WTC11 (cell line): ENCODE measurements around the gene BCL11B. TPM values are rescaled to one million over a fixed set of nuclear protein-coding genes. Genes with fewer than 3 reads are reported as not detected.
"Not testable (repeated sequence)": the region's sequence is repeated elsewhere in the genome, so short reads cannot be mapped to it uniquely, and the experiment has no call there.

Source experiments
- ATAC-seq: fragments of 200-7000 bp; cut with Tn5 transposase; 2 replicates; pipeline ENCODE4 v1.10.0; 2021; ENCODE audit warnings: mild to moderate bottlenecking, moderate library complexity
- CTCF ChIA-PET: fragments of 300-600 bp; sonication (Branson Sonifier 250); formaldehyde crosslinking; loops from one replicate; lab custom pipeline; 2021; ENCODE audit warnings: antibody characterized with exemption; lab: Charles Lee
- POLR2A ChIA-PET: fragments of 350-600 bp; sonication (Branson Sonifier 250); formaldehyde crosslinking; loops from one replicate; lab custom pipeline; 2021; ENCODE audit warnings: antibody characterized with exemption; lab: Charles Lee
- DNase-seq: peaks from one replicate; pipeline ENCODE4 v3.0.0; 2021; ENCODE audit warnings: low spot score
- H3K27ac Mint-ChIP-seq: 2 replicates; pipeline ENCODE4 v1.8.0; 2021; ENCODE audit warnings: mixed read lengths
- H3K27me3 Mint-ChIP-seq: 2 replicates; pipeline ENCODE4 v1.8.0; 2021; ENCODE audit warnings: low read depth, mild to moderate bottlenecking, moderate library complexity, mixed read lengths
- H3K36me3 Mint-ChIP-seq: 2 replicates; pipeline ENCODE4 v1.8.0; 2021; ENCODE audit warnings: mixed read lengths
- H3K4me1 Mint-ChIP-seq: 2 replicates; pipeline ENCODE4 v1.8.0; 2022; ENCODE audit warnings: mixed read lengths
- H3K4me3 Mint-ChIP-seq: 2 replicates; pipeline ENCODE4 v1.8.0; 2021; ENCODE audit warnings: mild to moderate bottlenecking, moderate library complexity, mixed read lengths
- H3K9me3 Mint-ChIP-seq: 2 replicates; pipeline ENCODE4 v1.8.0; 2021; ENCODE audit warnings: mixed read lengths
- ARID4B ChIP-seq: sonication (generic); formaldehyde crosslinking; IDR thresholded peaks from 2 replicates; pipeline ENCODE4 v1.8.0; 2023; ENCODE audit warnings: missing genetic modification reagents, mild to moderate bottlenecking, borderline replicate concordance
- E2F5 ChIP-seq: sonication (generic); formaldehyde crosslinking; IDR thresholded peaks from 2 replicates; pipeline ENCODE4 v1.8.1; 2022; ENCODE audit warnings: mild to moderate bottlenecking, moderate library complexity, missing genetic modification reagents
- ESRRA ChIP-seq: sonication (generic); formaldehyde crosslinking; IDR thresholded peaks from 2 replicates; pipeline ENCODE4 v1.8.1; 2022; ENCODE audit warnings: mild to moderate bottlenecking, missing genetic modification reagents, borderline replicate concordance
- FOXJ3 ChIP-seq: sonication (generic); formaldehyde crosslinking; IDR thresholded peaks from 2 replicates; pipeline ENCODE4 v1.9.0; 2021; ENCODE audit warnings: missing genetic modification reagents, mild to moderate bottlenecking, borderline replicate concordance
- FOXP1 ChIP-seq: sonication (generic); formaldehyde crosslinking; IDR thresholded peaks from 2 replicates; pipeline ENCODE4 v1.8.0; 2022; ENCODE audit warnings: missing genetic modification reagents, mild to moderate bottlenecking, moderate library complexity, borderline replicate concordance
- GRHL2 ChIP-seq: fragments of 250-450 bp; sonication (Bioruptor Pico); IDR thresholded peaks from 2 replicates; pipeline ENCODE4 v1.8.0; 2022; ENCODE audit warnings: mild to moderate bottlenecking, moderate library complexity; ENCODE audit not compliant: insufficient replicate concordance, severe bottlenecking
- GTF2I ChIP-seq: fragments of 250-450 bp; sonication (Bioruptor Pico); conservative IDR thresholded peaks from 2 replicates; pipeline ENCODE4 v1.4.0; 2021; ENCODE audit warnings: mild to moderate bottlenecking
- MAX ChIP-seq: sonication (generic); formaldehyde crosslinking; IDR thresholded peaks from 2 replicates; pipeline ENCODE4 v1.8.0; 2022; ENCODE audit warnings: mild to moderate bottlenecking, missing genetic modification reagents
- MXD4 ChIP-seq: fragments of 250-450 bp; sonication (Bioruptor Pico); IDR thresholded peaks from 2 replicates; pipeline ENCODE4 v1.8.0; 2021; ENCODE audit warnings: mild to moderate bottlenecking, moderate library complexity, borderline replicate concordance
- NR2C2 ChIP-seq: sonication (generic); formaldehyde crosslinking; IDR thresholded peaks from 2 replicates; pipeline ENCODE4 v1.8.0; 2022; ENCODE audit warnings: mild to moderate bottlenecking, missing genetic modification reagents
- NR3C1 ChIP-seq: sonication (generic); formaldehyde crosslinking; conservative IDR thresholded peaks from 2 replicates; pipeline ENCODE4 v1.8.1; 2023; ENCODE audit warnings: low read depth, mild to moderate bottlenecking, missing genetic modification reagents
- OVOL2 ChIP-seq: fragments of 250-450 bp; sonication (Bioruptor Pico); IDR thresholded peaks from 2 replicates; pipeline ENCODE4 v1.9.0; 2021; ENCODE audit warnings: mild to moderate bottlenecking, borderline replicate concordance
- PRRX2 ChIP-seq: fragments of 250-450 bp; sonication (Bioruptor Pico); IDR thresholded peaks from 2 replicates; pipeline ENCODE4 v1.8.0; 2021; ENCODE audit warnings: mild to moderate bottlenecking
- RELA ChIP-seq: sonication (generic); formaldehyde crosslinking; IDR thresholded peaks from 2 replicates; pipeline ENCODE4 v1.8.1; 2022; ENCODE audit warnings: missing genetic modification reagents, mild to moderate bottlenecking, borderline replicate concordance
- RORB ChIP-seq: fragments of 250-450 bp; sonication (Bioruptor Pico); IDR thresholded peaks from 2 replicates; pipeline ENCODE4 v1.9.0; 2021; ENCODE audit warnings: mild to moderate bottlenecking
- SOX15 ChIP-seq: fragments of 250-450 bp; sonication (Bioruptor Pico); IDR thresholded peaks from 2 replicates; pipeline ENCODE4 v1.9.0; 2021; ENCODE audit warnings: mild to moderate bottlenecking
- TCF7 ChIP-seq: sonication (generic); formaldehyde crosslinking; IDR thresholded peaks from 2 replicates; pipeline ENCODE4 v1.8.0; 2022; ENCODE audit warnings: mild to moderate bottlenecking, low read depth, missing genetic modification reagents, moderate library complexity
- TEAD4 ChIP-seq: sonication (generic); formaldehyde crosslinking; IDR thresholded peaks from 2 replicates; pipeline ENCODE4 v1.8.0; 2022; ENCODE audit warnings: mild to moderate bottlenecking, missing genetic modification reagents
- TP53 ChIP-seq: sonication (generic); formaldehyde crosslinking; IDR thresholded peaks from 2 replicates; pipeline ENCODE4 v1.8.1; 2023; ENCODE audit warnings: mild to moderate bottlenecking, missing genetic modification reagents
- ZBTB43 ChIP-seq: sonication (generic); formaldehyde crosslinking; IDR thresholded peaks from 2 replicates; pipeline ENCODE4 v1.8.1; 2023; ENCODE audit warnings: mild to moderate bottlenecking, missing genetic modification reagents
- ZNF121 ChIP-seq: sonication (generic); formaldehyde crosslinking; IDR thresholded peaks from 2 replicates; pipeline ENCODE4 v1.8.0; 2023; ENCODE audit warnings: missing genetic modification reagents
- ZNF281 ChIP-seq: sonication (generic); formaldehyde crosslinking; IDR thresholded peaks from 2 replicates; pipeline ENCODE4 v1.8.0; 2023; ENCODE audit warnings: mild to moderate bottlenecking, missing genetic modification reagents
- ZNF396 ChIP-seq: fragments of 250-450 bp; sonication (Bioruptor Pico); IDR thresholded peaks from 2 replicates; pipeline ENCODE4 v1.8.0; 2021; ENCODE audit warnings: mild to moderate bottlenecking, moderate library complexity, borderline replicate concordance
- ZNF416 ChIP-seq: fragments of 250-450 bp; sonication (Bioruptor Pico); IDR thresholded peaks from 2 replicates; pipeline ENCODE4 v1.9.0; 2021; ENCODE audit warnings: mild to moderate bottlenecking, inconsistent platforms
- total RNA-seq: library from RNA; stranded (reverse); gene quantifications from 3 replicates; pipeline ENCODE4 v1.2.3, GENCODE V29; 2021

Gene BCL11B
- total RNA-seq, 1 experiment from 2014 or later = 9.1 TPM

- Mint-ChIP-seq H3K27ac (no peak overlapping the region), H3K9me3 (no peaks in the 10 kb centered on the region), H3K36me3 (peaks cover 5% of the 10 kb centered on the region; the same call in 1 of the 2 replicates), H3K4me1 (peaks cover 57% of the 10 kb centered on the region), H3K4me3 (peak overlapping the region; percentile 65; the same call in 1 of the 2 replicates), H3K27me3 (no peaks in the 10 kb centered on the region)
- TF ChIP-seq GTF2I (no peak), TP53 (no peak), ZBTB43 (CRISPR knock-in tag) (no peak), TEAD4 (CRISPR knock-in tag) (no peak), FOXP1 (CRISPR knock-in tag) (no peak), ZNF396 (CRISPR knock-in tag) (no peak), MAX (no peak), RELA (CRISPR knock-in tag) (no peak), SOX15 (CRISPR knock-in tag) (no peak), ZNF416 (no peak), ZNF121 (CRISPR knock-in tag) (no peak), ZNF281 (CRISPR knock-in tag) (no peak), MXD4 (CRISPR knock-in tag) (no peak), E2F5 (no peak), NR2C2 (no peak), GRHL2 (CRISPR knock-in tag) (no peak), ESRRA (CRISPR knock-in tag) (no peak), RORB (CRISPR knock-in tag) (no peak)
- DNase-seq = no peak
- ATAC-seq = no peak
- POLR2A ChIA-PET = no interaction called here
- CTCF ChIA-PET = interaction anchor here (0.8 to 2.9 kb wide), 4 partner anchors 56 to 194 kb away, joined by 3 to 10 read pairs (median 6); no protein-coding TSS in a partner anchor
These were observed 42.3 kb downstream of the BCL11B start for GRCh38 chr14:99229654-99230207.

DNA sequence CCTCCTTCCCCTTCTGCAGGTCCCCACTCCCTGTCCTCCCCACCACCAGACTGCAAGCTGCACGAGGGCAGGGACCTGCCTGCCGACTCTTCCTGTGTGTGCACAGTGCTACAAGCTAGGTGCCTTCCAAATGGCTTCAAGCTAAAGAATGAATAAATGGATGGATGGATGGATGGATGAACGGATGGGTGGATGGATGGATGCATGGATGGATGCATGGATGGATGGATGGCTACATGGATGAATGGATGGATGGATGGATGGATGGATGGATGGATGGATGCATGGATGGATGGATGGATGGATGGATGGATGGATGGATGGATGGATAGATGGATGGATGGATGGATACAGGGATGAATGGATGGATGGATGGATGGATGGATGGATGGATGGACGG is 43.2 kb downstream of the BCL11B start:
- DNase-seq, ATAC-seq, H3K27ac Mint-ChIP-seq, H3K9me3 Mint-ChIP-seq, POLR2A ChIA-PET, H3K4me3 Mint-ChIP-seq, H3K36me3 Mint-ChIP-seq, H3K27me3 Mint-ChIP-seq: not testable (repeated sequence)
- H3K4me1 Mint-ChIP-seq = peaks cover 57% of the 10 kb centered on the region
- CTCF ChIA-PET = interaction anchor here (0.8 kb wide), 1 partner anchor 91 kb away, joined by 3 read pairs; no protein-coding TSS in a partner anchor

GRCh38 chr14:99226687-99227086 is 45.3 kb downstream of the BCL11B start:
- Mint-ChIP-seq H3K4me1 (peaks cover 53% of the 10 kb centered on the region), H3K27me3 (no peaks in the 10 kb centered on the region), H3K9me3 (no peaks in the 10 kb centered on the region), H3K36me3 (peaks cover 5% of the 10 kb centered on the region; the same call in 1 of the 2 replicates), H3K4me3 (no peak overlapping the region), H3K27ac (peak overlapping the region; percentile 5; the same call in 1 of the 2 replicates)
- DNase-seq = no peak
- no peak for ATAC-seq
- ChIA-PET CTCF (no interaction called here), POLR2A (no interaction called here)
- no peak for TF ChIP-seq NR3C1 (CRISPR knock-in tag)
- TF ChIP-seq FOXJ3 = no peak
- TF ChIP-seq TCF7 (CRISPR knock-in tag) = no peak
- no peak for TF ChIP-seq ARID4B
- TF ChIP-seq TEAD4 (CRISPR knock-in tag) = no peak
- no peak for TF ChIP-seq PRRX2
- TF ChIP-seq OVOL2 (CRISPR knock-in tag) = no peak
